Natural killer cell (primary cell): ENCODE results near the gene CKM. TPM values are rescaled to one million over a fixed set of nuclear protein-coding genes. Genes with fewer than 3 reads are reported as not detected.

Experiments
- ATAC-seq, 3 donors: fragments of 150-1000 bp in 2 of 3; fragments of 200-7000 bp in 1 of 3; cut with Tn5 transposase; 1 replicate in 1 of 3; 2 replicates in 2 of 3; pipeline ENCODE4 v1.10.0; 2021; ENCODE audit warnings: mild to moderate bottlenecking in 2 of 3, moderate library complexity in 2 of 3
- DNase-seq, 2 donors: peaks; one replicate each; pipeline versions ENCODE4 v3.0.0 to v3.0.0-alpha.2; 2013 to 2021; ENCODE audit warnings: mixed read lengths in 1 of 2
- H3K27ac ChIP-seq: one replicate; pipeline ENCODE4 v1.5.1; 2013; ENCODE audit warnings: mild to moderate bottlenecking, low read length
- H3K27me3 ChIP-seq: one replicate; pipeline ENCODE4 v1.6.1; 2013; ENCODE audit warnings: low read length; ENCODE audit not compliant: control insufficient read depth, insufficient read depth
- H3K36me3 ChIP-seq: one replicate; pipeline ENCODE4 v1.6.1; 2013; ENCODE audit warnings: low read length; ENCODE audit not compliant: control insufficient read depth, insufficient read depth
- H3K4me1 ChIP-seq: one replicate; pipeline ENCODE4 v1.6.1; 2013; ENCODE audit warnings: low read length; ENCODE audit not compliant: control insufficient read depth, insufficient read depth
- H3K4me3 ChIP-seq: one replicate; pipeline ENCODE4 v1.5.1; 2013; ENCODE audit warnings: low read length
- H3K9me3 ChIP-seq: one replicate; pipeline ENCODE4 v1.6.1; 2013; ENCODE audit warnings: low read length; ENCODE audit not compliant: control insufficient read depth, insufficient read depth
- H3K27ac Mint-ChIP-seq, 2 donors: one replicate each; pipeline ENCODE4 v1.8.0; 2022; ENCODE audit warnings: mild to moderate bottlenecking in 2 of 2, mixed read lengths in 2 of 2, moderate library complexity in 1 of 2
- H3K27me3 Mint-ChIP-seq, 2 donors: one replicate each; pipeline ENCODE4 v1.8.0; 2022; ENCODE audit warnings: low read depth in 2 of 2, mixed read lengths in 2 of 2
- H3K36me3 Mint-ChIP-seq: one replicate; pipeline ENCODE4 v1.8.0; 2022; ENCODE audit warnings: mixed read lengths
- H3K4me1 Mint-ChIP-seq, 2 donors: one replicate each; pipeline ENCODE4 v1.8.0; 2022; ENCODE audit warnings: mixed read lengths in 2 of 2
- H3K4me3 Mint-ChIP-seq: one replicate; pipeline ENCODE4 v1.8.0; 2022; ENCODE audit warnings: mild to moderate bottlenecking, moderate library complexity, mixed read lengths
- H3K9me3 Mint-ChIP-seq, 2 donors: one replicate each; pipeline ENCODE4 v1.8.0; 2022; ENCODE audit warnings: mixed read lengths in 2 of 2
- WGBS: methylation state at CpG from one replicate; pipeline ENCODE4 v1.1.7; 2013; ENCODE audit warnings: missing lambda C conversion rate; ENCODE audit not compliant: insufficient coverage; 5-methylcytosine and 5-hydroxymethylcytosine counted together
- intact Hi-C: fragments of 100-400 bp; cut with micrococcal nuclease; formaldehyde crosslinking; loops from one replicate; pipeline ENCODE4 v1.14.2; 2022
- total RNA-seq, 4 donors: library from RNA; stranded (reverse); fragments of 120-200 nt in 1 of 4; gene quantifications; one replicate each; pipeline versions ENCODE4 v1.2.3 to v1.2.4, GENCODE V29; 2013 to 2022
- TF ChIP-seq, protein P1 (sequence below): fragments of 200-600 bp; IDR thresholded peaks from one replicate; pipeline ENCODE4 v1.8.0; 2022; ENCODE audit warnings: antibody characterized with exemption

The CKM gene
- total RNA-seq, 3 donors from 2014 or later (not counting 1 experiment from before 2014, with no cell fraction given) = not detected

DNA sequence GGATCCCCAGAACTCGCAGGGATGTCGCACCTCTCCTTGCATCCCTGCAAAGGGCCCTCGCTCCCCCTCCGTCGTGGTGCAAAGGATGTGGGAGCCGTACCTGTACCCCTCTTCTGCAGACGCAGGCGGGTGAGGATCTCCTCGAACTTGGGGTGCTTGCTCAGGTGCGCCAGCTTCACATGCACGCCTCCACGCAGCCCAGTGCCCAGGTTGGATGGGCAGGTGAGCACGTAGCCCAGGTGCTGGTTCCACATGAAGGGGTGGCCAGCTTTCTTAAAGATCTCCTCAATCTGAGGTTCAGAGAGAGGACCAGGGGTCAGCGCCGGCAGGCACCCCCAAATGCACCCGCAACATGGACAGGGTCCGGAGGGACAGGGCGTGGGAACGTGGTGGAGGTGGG is 15.3 kb downstream of the CKM start:
- H3K27me3 ChIP-seq = no peaks in the 10 kb centered on the region
- H3K4me1 ChIP-seq = no peaks in the 10 kb centered on the region
- Mint-ChIP-seq H3K36me3 (no peaks in the 10 kb centered on the region), H3K4me1 (peaks cover 9 to 16% of the 10 kb centered on the region in 2 donors), H3K27me3 (no peaks in the 10 kb centered on the region), H3K4me3 (no peak overlapping the region), H3K9me3 (no peaks in the 10 kb centered on the region), H3K27ac (no peak overlapping the region)
- DNase-seq (no peak), ATAC-seq (no peak)
- H3K4me3 ChIP-seq = no peak overlapping the region
- H3K36me3 ChIP-seq = no peaks in the 10 kb centered on the region
- intact Hi-C loops = no loop called here
- H3K9me3 ChIP-seq = no peaks in the 10 kb centered on the region
- 90% methylated on average over 19 of the region's 19 CpGs for WGBS
- no peak overlapping the region for H3K27ac ChIP-seq
- TF ChIP-seq, protein P1, sequence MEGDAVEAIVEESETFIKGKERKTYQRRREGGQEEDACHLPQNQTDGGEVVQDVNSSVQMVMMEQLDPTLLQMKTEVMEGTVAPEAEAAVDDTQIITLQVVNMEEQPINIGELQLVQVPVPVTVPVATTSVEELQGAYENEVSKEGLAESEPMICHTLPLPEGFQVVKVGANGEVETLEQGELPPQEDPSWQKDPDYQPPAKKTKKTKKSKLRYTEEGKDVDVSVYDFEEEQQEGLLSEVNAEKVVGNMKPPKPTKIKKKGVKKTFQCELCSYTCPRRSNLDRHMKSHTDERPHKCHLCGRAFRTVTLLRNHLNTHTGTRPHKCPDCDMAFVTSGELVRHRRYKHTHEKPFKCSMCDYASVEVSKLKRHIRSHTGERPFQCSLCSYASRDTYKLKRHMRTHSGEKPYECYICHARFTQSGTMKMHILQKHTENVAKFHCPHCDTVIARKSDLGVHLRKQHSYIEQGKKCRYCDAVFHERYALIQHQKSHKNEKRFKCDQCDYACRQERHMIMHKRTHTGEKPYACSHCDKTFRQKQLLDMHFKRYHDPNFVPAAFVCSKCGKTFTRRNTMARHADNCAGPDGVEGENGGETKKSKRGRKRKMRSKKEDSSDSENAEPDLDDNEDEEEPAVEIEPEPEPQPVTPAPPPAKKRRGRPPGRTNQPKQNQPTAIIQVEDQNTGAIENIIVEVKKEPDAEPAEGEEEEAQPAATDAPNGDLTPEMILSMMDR = no peak

DNA sequence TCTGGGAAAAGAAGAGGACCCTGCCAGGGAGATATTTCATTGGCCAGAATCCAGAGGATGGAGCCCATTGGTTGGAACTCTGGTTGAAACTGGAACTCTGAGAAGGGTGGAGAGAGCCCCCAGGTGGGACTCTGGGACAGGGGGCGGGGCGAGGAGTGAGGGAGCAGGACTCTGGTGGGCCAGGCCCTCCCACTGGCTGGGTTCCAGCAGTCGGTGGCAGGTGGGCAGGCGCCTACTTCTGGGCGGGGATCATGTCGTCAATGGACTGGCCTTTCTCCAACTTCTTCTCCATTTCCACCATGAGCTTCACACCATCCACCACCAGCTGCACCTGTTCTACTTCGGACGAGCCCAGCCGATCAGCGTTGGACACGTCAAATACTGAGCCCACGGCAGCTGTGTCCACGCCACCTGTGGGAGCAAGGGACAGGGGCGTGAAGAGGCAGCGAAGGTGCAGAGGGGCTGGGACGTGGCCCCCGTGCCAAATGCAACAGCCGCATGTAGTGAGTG is 16.1 kb downstream of the CKM start:
- intact Hi-C loops = no loop called here
- Histone ChIP-seq H3K27ac (no peak overlapping the region), H3K4me3 (no peak overlapping the region), H3K36me3 (no peaks in the 10 kb centered on the region), H3K9me3 (no peaks in the 10 kb centered on the region), H3K27me3 (no peaks in the 10 kb centered on the region), H3K4me1 (no peaks in the 10 kb centered on the region)
- no peaks in the 10 kb centered on the region for H3K27me3 Mint-ChIP-seq
- H3K9me3 Mint-ChIP-seq = no peaks in the 10 kb centered on the region
- TF ChIP-seq, protein P1 = no peak
- H3K36me3 Mint-ChIP-seq = no peaks in the 10 kb centered on the region
- DNase-seq (no peak), ATAC-seq (no peak)
- peaks cover 9 to 11% of the 10 kb centered on the region in 2 donors for H3K4me1 Mint-ChIP-seq
- H3K27ac Mint-ChIP-seq = no peak overlapping the region
- 82% methylated on average over 18 of the region's 18 CpGs for WGBS
- no peak overlapping the region for H3K4me3 Mint-ChIP-seq

DNA sequence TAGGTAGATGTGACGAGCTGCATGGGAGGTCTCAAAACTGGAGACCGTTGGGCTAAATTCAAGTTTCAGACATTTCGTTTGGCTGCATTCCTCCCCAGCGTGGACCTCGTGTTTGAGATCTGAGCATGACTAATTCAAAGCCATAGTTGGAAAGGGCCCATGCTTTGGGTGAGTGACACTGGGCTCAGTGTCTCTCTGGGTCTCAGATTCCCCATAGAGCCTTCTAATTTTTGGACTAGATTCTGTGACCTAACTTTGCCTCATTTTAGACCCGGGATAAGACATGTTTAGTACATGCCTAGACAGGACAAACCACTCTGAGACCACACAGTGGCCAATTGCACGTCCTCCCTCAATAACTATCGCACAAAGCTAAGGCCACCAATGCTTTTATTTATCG is 16.6 kb downstream of the CKM start:
- Mint-ChIP-seq H3K36me3 (no peaks in the 10 kb centered on the region), H3K4me1 (peaks cover 7 to 9% of the 10 kb centered on the region in 2 donors), H3K27me3 (no peaks in the 10 kb centered on the region), H3K4me3 (no peak overlapping the region), H3K27ac (no peak overlapping the region), H3K9me3 (no peaks in the 10 kb centered on the region)
- intact Hi-C loops = no loop called here
- Histone ChIP-seq H3K27me3 (no peaks in the 10 kb centered on the region), H3K27ac (no peak overlapping the region), H3K4me3 (no peak overlapping the region), H3K9me3 (no peaks in the 10 kb centered on the region), H3K4me1 (no peaks in the 10 kb centered on the region), H3K36me3 (no peaks in the 10 kb centered on the region)
- TF ChIP-seq, protein P1 = no peak
- no peak for ATAC-seq
- no peak for DNase-seq
- WGBS = 79% methylated on average over 9 of the region's 9 CpGs

DNA sequence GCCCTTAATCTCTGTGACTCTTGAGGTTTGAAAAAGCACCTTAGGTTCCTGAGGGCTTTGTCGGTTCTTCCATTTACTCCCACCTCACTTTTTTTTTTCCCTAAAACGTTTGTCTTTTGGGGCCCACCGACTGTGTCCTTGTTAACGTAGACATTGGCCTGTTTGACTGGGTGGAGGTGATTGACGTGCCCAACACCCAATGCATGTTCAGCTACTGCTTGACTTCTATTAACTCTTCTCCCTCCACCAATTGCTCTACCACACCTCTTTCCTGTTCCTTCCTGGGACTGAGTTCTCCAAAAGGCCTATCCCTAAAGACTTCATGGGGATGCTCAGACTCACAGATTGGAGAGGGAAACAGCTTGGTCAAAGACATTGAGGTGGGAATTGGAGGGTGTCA is 17.3 kb downstream of the CKM start:
- DNase-seq (no peak), ATAC-seq (no peak)
- H3K27ac ChIP-seq = no peak overlapping the region
- WGBS = 53% methylated on average over 4 of the region's 5 CpGs
- H3K36me3 Mint-ChIP-seq = no peaks in the 10 kb centered on the region
- H3K27me3 ChIP-seq = no peaks in the 10 kb centered on the region
- TF ChIP-seq, protein P1 = no peak
- no peaks in the 10 kb centered on the region for H3K4me1 ChIP-seq
- H3K27ac Mint-ChIP-seq = no peak overlapping the region
- no peaks in the 10 kb centered on the region for H3K27me3 Mint-ChIP-seq
- no peaks in the 10 kb centered on the region for H3K9me3 Mint-ChIP-seq
- no peaks in the 10 kb centered on the region for H3K9me3 ChIP-seq
- H3K4me3 ChIP-seq = no peak overlapping the region
- peaks cover 7 to 9% of the 10 kb centered on the region in 2 donors for H3K4me1 Mint-ChIP-seq
- H3K36me3 ChIP-seq = no peaks in the 10 kb centered on the region
- intact Hi-C loops = no loop called here
- no peak overlapping the region for H3K4me3 Mint-ChIP-seq
